Middle frontal gyrus (tissue), 1 donor: ENCODE data around the gene ZNF792.
A peak's percentile ranks its signal among the peaks of the same experiment; 100 is the strongest.
"Not testable (repeated sequence)": the region's sequence is repeated elsewhere in the genome, so short reads cannot be mapped to it uniquely, and the experiment has no call there.

Experiments
- DNase-seq: peaks from one replicate; pipeline ENCODE4 v3.0.0-alpha.2; 2015; ENCODE audit warnings: low spot score; ENCODE audit errors: extremely low spot score

ZNF792 gene

DNA sequence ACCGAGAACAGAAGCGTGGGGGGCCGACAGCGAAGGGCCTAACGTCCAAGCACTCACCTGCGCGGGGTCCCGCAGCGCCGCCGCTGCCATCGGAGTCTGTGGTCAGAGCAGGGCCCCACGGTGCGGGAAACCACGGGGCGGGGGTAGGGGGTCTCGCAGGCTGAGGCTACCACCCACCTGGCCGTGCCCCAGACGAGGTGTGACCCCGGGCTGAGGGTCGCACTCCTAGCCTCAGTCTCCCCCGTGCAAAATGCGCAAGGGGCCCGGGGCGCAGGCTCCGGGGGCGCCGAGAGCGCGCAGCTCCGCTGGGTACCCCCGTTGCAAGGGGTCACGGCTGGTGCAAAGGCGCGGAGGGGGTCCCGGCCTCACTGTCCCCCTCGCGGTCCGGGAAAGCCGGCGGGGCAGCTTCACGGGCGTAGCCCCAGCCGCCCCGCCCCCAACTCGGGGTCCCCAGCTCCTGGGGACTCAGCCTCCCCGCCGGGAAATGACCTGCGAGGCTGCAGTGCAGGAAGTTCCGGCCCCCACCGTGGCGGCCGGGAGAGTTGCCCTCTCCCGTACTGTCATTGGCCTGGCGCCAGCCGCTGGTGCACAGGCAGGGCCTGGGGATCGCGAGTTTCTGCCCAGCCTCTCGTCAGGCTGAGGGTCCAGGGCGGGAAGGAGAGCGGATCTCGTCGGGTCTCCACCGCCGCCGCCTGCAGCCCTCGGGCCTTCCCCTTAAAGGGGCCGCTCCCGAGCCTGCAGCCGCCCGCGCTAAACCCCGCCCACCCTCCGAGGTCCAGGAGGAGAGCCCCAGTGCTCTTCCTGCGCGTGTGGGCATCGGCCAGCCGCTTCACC lies at the start of gene ZNF792:
ZNF792 (minus strand) TSS at position 657 of the 834 bp plus-strand sequence; CDS start at position 90, 567 bp downstream.
- DNase-seq: no peak

DNA sequence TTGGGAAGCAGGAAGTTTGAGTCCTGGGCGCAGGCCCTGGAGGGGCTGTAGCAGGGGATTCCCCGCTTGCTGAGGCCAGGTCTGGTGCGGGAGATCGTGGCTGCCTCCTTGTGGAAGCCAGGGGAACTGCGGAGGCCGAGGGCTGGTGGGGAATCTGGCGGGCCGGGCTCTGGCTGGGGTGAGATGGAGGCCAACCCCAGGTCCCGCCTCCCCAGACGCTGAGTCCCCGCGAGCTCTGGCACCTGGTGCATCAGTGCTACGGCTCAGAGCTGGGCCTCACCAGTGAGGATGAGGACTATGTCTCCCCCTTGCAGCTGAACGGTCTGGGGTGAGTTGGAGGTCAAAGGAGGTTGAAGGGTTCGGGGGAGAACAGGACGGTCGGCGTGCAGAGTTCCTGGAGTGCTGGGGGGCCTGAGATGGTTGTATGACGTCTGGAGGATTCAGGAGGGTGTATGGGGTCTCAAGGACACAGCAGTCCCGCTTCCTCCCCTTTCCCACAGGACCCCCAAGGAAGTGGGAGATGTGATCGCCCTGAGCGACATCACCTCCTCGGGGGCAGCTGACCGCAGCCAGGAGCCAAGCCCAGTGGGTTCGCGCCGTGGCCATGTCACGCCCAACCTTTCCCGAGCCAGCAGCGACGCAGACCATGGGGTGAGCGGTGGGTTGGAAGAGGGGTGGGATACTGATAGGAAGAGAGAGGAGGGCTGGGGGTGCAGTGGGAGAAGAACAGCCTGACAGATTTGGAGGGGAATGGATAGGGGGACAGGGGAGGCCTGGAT lies 49.2 kb upstream of the ZNF792 start:
- no peak for DNase-seq

DNA sequence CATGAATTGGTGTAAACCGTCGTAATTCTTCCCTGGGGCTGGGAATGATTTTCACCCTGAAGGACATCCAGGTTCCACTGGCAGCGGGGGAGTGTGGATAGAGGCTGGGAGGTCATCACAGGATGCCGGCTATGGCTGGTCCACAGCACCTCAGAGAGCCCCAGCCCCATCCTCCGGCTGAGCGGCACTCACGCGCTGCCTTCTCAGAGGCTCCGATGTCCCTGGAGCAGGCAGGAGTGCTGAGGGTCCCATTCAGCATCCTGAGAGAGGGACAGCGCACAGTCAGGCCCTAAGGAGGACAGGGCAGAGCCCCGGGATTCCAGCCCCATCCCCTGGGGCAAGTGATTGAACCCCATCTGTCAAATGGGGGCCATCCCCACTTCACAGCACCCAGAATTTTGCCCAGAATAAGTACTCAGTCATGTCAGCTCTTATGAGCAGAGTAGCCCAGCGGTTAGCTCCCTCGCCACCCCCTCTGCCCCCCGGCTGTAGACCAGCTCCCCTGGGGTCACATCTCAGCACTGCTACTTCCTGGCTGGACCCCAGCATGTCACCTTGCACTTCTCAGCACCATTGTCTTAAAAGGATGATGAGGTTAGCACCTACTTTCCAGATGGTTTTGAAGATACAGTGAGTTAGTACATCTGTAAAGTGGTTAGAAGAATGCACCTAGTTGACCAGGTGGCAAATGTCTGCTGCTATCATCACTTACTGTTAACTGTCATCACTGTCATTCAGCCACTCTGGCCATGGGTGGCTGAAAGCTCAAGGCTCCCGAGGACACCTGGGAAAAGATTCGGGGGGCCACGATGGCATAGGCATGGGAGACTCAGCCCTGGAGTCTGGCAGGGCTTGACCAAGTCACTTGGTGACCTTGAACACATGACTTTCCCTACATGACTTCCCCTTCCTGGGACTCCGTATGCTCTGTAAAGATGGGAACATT lies 48.0 kb upstream of the ZNF792 start:
- no peak for DNase-seq

- no peak for DNase-seq
Observed at GRCh38 chr19:35011091-35011689, 47.2 kb upstream of the ZNF792 start.

DNA sequence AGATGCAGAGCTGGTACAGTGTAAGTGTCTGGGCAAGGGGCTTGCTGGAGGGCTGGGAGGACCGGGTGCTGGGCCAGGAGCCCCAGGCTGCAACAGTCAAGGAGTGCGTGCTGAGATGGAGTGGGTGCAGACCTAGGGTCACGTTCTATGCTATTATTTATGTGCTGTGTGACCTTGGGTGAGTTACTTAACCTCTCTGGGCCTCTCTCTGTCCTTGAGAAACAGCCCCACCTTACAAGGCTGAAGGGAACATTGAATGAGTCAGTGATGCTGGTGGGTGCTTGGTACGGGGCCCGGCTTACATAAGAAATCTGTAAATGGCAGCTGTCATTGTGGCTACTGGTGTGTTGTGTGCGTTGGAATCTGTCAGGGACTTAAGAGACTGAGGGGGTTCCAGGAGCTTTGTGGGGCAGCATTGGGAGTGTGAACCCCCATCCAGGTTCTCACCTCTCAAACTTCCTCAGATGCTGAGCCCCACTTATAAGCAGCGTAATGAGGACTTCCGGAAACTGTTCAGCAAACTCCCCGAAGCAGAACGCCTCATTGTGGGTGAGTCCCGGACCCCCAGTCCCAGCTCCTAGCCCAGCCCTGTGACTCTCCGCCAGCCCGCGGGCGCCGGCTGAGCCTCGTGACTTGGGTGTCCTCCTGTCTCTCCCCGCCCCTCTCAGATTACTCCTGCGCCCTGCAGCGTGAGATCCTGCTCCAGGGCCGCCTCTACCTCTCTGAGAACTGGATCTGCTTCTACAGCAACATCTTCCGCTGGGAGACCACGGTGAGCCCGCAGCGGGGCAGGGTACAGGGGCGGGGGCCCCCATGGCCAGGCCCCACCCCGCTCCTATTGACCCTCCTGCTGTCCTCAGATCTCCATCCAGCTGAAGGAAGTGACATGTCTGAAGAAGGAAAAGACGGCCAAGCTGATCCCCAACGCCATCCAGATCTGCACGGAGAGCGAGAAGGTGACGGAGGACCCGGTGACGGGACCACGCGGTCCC lies 45.7 kb upstream of the ZNF792 start:
- DNase-seq: no peak

DNA sequence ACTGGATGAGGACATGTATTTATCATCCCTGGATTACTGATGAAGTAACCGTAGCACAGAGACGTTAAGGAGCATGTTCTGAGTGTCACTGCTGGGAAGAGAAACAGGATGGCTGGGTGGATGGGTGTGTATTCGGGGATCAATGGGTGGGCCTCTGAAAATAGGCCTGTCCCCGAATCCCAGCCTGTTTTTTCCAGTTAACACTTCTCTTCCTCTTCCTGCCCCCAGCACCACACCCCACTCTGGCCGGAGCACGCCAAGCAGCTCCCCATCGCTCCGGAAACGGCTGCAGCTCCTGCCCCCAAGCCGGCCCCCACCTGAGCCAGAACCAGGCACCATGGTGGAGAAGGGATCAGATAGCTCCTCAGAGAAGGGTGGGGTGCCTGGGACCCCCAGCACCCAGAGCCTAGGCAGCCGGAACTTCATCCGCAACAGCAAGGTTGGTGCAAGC lies 44.9 kb upstream of the ZNF792 start:
- DNase-seq: no peak

DNA sequence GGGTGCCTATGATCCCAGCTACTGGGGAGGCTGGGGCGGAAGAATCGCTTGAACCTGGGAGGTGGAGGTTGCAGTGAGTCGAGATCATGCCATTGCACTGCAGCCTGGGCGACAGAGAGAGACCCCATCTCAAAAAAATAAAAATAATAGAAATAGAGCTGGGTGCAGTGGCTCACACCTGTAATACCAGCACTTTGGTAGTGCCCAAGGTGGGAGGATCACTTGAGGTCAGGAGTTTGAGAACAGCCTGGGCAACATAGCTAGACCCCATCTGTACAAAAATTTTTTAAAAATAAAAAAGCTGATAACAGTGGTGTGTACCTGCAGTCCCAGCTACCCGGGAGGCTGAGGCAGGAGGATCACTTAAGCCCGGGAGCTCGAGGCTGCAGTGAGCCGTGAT lies 43.4 kb upstream of the ZNF792 start:
- not testable (repeated sequence) for DNase-seq

DNA sequence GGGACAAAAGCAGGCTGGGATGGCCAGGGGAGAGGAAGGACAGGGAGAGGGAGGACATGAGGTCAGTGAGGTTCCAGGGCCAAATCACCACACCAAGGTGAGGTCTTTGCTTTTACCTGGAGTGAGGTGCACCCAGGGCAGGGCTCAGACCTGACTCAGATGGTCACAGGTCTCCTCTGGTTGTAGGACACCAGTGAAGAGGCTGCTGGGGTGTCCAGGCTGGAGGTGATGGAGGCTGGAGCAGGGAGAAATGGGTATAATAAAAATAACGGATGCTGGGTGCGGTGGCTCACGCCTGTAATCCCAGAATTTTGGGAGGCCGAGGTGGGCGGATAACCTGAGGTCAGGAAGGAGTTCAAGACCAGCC lies 43.0 kb upstream of the ZNF792 start:
- no peak for DNase-seq

- no peak for DNase-seq
Observed at GRCh38 chr19:35006342-35006998, 42.4 kb upstream of the ZNF792 start.

DNA sequence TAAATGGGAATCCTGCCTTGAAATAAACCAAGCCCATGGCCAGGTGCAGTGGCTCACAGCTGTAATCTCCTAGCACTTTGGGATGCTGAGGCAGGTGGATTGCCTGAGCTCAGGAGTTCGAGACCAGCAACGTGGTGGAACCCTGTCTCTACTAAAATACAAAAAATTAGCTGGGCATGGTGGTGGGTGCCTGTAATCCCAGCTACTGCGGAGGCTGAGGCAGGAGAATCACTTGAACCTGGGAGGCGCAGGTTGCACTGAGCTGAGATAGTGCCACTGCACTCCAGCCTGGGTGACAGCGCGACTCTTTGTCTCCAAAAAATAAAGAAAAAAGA lies 41.9 kb upstream of the ZNF792 start:
- DNase-seq: not testable (repeated sequence)

DNA sequence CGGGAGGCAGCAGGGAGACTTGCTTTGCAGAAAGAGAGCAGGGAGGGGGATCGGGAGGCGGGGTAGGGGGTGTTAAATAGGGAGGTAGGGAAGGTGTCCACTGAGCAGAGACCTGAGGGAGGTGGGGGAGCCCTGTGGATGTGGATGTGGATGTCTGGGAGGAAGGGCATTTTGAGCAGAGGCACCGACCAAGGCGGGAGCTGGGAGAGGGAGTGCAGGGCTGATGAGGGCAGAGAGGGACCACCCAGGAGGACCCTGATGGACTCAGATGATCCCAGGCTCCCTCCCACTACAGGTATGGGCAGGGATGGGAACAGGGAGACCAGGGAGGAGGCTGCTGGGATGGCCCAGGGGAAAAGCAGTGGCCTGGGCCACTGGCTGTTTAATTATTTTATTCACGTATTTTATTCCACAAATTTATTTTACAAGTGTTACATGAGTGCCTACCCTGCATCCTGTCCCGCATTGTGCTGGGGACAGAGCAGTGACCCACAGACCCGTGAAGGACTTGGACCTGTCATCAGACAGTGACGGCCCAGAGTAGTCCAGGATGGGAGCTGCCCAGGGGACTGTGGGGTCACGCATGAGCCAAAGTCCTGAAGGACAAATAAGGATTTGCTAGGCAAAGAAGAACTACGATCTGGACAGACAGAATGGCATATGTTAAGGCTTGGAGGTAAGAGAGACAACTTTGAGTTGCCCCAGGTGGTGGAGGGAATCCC lies 41.4 kb upstream of the ZNF792 start:
- no peak for DNase-seq

DNA sequence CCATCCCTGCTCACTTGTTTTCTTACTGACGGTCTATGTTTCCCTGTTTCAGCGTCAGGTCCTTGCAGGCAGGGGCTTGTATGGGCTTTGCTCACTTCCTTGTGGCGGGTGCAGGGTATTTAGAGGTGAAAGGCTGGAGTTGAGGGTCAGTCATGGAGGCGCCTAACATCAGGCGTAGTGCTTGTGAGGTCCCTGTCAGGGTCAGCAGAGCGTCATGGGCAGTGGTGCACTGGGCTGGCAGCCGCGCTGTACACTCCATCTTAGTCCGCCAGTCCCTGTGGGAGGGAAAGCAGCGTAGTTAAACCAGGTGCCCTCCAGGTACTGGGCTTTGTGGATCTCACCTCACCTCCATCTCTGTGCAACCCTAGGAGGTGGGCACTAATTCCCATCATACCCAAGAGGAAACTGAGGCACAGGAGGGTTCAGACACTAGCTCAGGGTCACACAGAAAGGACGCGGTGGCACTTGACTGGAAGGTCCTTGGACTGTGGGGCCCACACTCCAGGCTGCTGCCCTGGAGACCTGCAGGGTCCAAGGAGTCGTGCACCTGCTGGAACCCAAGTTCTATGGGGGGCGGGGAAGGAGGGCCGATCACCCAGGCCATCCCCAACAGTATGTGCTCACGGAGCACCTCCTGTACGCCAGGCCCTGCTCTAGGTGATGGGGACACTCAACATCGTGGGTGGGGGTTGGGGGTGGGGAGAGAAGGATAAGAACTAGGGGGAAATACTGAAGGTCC lies 40.7 kb upstream of the ZNF792 start:
- no peak for DNase-seq

- DNase-seq: no peak
Observed at GRCh38 chr19:35002037-35002535, 38.1 kb upstream of the ZNF792 start.

DNA sequence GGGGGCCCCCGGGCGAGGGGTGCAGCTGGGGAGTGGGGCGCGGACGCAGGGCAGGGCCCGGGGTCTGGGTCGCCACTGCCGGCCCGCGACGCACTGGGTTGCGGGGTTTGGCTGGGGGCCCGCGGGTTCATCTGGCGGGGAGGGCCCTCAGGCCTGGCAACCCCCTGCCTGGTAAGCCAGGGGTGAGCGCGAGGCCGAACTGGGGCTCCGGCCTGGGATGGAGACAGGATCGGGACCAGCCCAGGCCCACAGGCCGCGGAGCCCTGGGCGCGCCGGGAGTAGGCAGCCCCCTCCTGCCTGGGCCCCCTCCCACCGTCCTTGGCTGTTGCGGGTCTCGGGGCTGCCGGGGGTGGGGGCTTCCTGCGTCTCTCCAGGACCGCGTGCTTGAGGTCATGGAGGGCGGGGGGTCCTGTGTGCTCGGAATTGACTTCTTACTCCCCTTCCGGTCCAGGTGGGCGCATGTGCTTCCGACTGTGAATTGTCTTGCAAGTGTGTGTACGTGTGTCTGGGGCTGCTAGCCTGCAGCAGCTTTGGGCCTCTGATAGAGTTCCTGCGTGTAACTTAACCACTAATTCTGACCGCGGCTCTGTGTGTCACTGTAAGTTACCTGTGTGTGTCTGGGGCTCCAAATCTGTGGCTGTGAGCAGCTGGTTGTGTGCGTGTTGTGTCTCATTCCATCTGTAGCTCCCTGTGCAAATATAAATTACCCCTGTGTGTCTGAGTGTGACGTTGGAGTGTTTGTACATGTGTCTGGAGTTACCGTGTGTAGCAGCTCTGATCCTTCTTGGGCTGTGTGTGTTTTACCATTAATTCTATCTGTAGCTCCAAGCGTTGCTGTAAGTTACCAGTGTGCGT lies 36.8 kb upstream of the ZNF792 start:
- no peak for DNase-seq

GRCh38 chr19:35000338-35000646 lies 36.3 kb upstream of the ZNF792 start:
- DNase-seq: no peak

DNA sequence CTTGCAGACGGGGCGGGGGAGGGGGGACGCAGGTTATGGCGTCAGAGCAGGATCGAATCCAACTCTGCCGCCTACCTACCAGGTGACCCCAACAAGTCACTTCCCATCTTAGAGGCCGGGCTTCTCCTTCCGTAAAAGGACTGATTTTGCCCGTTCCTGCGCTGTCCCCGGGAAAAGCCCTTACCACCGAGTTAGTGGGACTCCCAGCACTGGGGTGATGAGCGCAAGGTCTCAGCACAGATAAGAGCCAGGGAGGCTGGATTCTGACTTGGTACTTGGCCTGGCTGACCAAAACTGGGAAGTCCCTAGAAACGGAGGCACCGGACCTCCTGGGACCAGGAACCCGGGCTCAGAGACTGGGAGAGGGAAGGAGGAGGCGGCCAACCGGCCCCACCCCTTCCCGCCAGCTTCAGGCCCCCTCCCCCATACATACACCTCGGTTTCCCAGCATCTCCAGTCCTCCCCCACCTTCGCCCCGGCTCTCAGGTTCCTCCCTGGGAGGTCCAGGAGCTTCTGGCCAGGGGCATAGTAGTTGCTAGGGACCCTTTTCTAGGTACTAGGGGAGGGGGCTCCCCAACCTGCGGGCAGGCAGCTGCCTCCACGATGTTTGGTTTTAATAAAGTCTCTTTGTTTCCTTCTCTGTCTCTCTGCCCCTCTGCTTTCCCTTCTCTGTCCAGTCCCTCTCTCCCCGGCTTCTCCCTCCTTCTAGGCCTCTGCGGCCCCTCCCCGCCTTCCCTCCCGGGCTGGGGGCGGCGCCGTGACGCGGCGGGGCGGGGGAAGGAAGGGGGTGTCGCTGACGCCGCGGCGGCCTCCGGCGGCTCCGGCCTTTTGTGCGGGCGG lies 35.7 kb upstream of the ZNF792 start, which contains the start of gene GRAMD1A:
GRAMD1A (plus strand) TSS at position 826 of the 840 bp plus-strand sequence. CDS start 156 bp downstream, outside the sequence.
- DNase-seq: peak; percentile 54
